T-helper 1 cell (primary cell): ENCODE data around the gene ALOXE3.
A peak's percentile ranks its signal among the peaks of the same experiment; 100 is the strongest.
"Not testable (repeated sequence)": the region's sequence is repeated elsewhere in the genome, so short reads cannot be mapped to it uniquely, and the experiment has no call there.

ENCODE experiments used
- DNase-seq, 5 donors: peaks; one replicate each; pipeline ENCODE4 v3.0.0-alpha.2; 2012 to 2020

Gene ALOXE3

DNA sequence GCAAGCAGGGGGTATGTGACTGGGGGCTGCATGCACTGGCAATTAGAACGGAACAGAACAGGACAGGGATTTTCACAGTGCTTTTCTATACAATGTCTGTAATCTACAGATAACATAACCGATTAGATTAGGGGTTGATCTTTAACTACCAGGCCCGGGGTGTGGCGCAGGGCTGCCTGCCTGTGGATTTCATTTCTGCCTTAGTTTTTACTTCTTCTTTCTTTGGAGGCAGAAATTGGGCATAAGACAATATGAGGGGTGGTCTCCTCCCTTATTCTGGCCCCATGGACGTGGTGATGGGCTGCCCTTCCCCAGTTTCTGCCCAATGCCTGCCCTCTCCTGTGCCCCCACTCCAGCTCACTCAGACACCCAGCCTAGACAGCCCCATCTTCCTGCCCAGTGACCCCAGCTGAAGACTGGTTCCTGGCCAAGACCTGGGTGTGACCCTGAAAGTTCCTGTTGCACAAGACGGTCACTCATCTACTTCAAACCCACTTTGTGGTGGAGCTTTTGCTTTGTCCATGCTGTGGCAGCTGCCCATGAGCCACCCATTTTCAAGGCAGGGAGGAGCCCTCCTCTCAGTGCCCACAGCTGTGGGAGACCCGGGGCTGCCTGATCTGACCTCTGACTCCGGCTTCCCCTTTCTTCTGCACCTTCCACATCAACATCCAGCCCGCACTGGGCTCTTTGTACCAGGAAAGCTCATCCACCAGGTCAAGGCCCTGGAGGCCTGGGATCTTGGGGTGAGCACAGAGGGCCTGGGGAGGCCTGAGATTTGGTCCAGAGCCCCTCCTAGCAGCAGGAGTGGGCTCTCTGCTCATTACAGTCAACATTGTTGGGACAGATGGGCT, 49.4 kb downstream of the ALOXE3 start:
- no peak for DNase-seq

DNA sequence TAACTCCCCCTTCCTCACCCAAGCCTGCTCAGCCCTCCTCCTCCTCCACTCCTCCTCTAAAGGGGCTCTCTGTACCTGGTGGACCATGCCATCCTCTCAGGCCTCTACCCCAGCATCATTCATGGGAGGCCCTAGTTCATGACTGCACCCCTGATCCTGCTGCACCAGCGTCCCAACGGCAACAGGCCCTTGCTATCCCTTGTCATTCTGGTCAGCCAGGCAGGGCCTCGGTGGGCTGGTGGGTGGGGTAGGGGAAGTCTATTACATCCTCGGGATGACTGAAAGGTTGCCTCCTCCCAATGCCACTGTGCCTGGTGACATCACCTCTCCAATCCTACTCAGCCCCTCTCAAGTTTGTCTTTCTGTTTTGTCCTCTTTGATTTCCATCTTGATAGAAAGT, 50.5 kb downstream of the ALOXE3 start:
- no peak for DNase-seq

DNA sequence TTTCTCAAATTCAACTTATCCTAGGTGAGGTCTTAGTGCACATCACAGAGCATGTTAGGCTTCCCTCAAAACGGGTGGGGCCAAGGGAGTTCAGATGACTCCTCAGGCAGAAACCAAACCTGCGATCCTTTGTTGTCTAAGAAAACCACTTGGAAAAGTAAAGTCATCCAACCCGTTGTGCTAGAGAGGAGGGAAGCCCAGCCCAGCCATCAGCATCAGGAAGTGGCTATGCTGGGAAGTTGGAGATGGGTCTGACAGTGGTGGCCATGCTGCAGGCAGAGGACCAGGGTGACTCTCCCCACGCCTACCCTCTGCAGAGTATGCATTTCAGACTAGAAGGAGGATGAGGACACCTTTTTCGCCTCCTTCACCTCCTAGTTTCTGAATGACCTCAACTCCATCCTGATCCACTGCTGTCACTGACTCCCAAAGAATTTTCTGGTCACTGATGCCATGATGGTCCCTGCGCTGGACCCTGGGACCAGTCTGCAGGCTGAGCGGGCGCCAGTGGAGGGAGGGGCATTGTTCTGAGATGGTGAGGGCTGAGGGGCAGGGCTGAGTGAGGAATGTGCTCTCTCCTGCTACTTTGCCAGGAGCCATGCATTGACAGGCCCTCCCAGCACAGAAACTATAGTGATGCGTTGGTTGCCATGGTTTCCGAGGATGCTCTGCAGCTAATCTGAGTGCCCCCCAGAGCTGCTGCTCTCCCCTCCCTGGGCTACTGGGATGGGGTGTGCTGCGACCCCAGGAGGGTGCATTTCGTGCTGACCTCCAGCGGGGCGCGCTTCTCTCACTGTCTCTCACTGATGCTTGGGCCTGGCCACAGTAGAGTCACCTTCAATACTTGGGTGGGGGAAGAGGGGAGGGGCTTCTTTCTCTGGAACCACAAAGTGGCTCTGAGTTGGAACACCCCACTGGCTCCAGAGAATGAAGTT, 51.2 kb downstream of the ALOXE3 start:
- no peak for DNase-seq

DNA sequence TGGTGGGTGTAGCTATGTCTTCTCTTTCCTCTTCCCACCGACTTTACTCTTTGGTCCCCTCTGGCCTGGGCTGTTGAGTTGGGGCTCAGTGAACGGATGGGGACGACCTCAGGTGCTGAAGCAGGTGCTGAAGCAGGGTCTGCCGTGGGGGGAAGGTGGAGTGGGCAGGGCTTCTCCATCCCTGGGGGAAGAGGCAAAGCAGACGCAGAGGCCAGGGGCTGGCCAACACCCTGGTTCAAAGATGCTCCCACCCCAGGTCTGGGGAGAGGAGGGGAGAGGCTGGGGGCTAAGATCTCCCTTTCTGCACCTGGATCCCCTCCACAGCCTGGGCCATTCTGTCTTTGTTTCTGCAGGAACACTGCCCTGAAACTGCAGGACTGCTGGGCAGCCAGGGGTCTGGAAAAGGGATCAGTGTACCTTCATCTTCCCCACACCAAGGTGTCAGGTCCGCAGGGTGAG, 53.7 kb downstream of the ALOXE3 start:
- DNase-seq: no peak

DNA sequence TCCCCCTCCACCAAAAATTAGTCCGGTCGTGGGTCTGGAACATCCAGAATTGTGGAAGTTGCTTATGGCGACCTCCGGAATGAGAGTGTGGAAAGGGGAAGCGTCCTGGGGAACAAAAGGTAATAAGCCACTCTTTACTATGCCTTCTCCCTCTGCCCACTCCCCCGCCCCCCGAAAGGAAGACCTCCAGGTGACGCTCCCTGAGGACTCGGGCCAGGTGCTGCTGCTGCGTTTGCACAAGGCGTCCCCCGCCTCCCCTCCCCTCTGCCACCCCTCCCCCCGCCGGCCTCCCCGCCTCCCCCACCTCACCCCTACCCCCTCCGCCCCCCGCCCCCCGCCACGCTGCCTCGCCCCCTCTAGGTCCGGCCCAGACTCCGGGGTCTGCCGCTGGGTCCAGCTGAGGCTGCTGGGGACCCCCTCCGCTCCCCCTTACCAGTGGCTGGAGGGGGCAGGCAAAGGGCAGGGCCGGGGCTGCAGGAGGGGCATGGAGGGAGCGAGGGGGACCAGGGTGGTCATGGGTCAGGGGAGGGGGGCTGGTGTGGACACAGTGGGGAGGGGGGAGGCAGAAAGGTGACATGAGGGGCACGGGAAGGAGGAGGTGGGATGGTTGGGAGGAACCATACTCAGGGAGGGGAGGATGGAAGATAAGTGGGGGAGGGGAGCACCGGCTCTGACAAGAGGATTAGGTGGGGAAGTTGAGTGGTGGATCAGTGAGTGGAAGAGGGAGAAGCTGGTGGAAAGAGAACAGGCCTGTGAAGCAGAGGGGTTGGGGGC, 54.4 kb downstream of the ALOXE3 start:
- no peak for DNase-seq

DNA sequence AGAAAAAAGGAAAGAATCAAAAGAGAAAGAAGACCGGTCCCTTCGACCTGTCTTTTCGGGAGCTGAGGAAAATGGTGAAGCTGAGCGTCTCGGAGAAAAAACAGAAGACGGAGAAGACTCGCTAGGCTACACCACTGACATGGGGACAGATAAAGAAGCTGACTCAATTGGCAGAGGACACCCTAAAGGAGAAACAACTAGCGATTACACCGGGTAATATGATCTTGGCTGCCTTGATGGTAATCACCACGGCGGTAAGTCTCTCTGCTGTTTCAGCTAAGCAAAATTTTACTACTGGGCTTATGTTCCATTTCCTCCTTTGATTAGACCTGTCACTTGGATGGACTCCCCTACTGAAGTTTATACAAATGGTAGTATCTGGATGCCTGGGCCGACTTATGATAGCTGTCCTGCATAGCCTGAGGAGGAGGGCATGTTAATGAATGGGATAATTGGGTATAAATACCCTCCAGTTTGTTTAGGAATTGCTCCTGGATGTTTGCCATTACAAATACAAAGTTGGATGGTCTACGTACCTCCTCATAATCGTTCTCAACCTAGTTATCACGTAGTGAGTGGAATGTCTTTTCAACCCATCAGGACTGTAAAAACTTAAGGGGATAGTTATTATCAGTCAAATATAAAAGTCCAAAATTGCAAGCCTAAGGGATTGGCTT, 55.4 kb downstream of the ALOXE3 start:
- DNase-seq: no peak

DNA sequence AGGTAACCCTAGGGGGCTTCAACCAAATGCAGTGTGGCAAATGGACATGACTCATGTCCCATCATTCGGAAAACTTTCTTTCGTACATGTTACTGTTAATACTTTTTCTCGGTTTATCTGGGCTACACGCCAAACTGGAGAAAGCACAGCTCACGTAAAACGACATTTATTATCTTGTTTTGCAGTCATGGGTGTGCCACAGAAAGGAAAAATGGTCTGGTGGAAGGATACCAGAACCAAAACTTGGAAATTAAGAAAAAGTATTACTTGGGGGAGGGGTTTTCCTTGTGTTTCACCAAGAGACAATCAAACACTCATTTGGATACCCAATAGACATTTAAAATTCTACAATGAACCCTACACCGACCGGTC, 55.9 kb downstream of the ALOXE3 start:
- DNase-seq: no peak

DNA sequence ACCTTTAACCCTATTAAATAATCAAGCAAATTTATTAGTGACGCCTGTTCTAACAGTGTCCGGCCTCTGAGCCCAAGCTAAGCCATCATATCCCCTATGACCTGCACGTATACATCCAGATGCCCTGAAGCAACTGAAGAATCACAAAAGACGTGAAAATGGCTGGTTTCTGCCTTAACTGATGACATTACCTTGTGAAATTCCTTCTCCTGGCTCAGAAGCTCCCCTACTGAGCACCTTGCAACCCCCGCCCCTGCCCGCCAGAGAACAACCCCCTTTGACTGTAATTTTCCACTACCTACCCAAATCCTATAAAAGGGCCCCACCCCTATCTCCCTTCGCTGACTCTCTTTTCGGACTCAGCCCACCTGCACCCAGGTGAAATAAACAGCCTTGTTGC, 56.5 kb downstream of the ALOXE3 start:
- not testable (repeated sequence) for DNase-seq

DNA sequence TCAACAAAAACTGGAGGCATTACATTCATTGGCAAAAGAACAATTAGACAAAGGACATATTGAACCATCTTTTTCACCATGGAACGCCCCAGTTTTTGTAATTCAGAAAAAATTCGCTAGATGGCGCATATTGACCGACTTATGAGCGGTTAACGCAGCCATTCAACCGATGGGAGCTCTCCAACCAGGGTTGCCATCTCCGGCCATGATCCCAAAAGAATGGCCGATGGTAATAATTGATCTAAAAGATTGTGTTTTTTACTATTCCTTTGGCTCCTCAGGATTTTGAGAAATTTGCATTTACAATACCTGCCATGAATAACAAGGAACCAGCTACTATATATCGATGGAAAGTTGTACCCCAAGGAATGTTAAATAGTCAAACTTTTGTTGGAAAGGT, 58.0 kb downstream of the ALOXE3 start:
- peak in 4 of 5 donors; percentile 29 to 60 (median 50) for DNase-seq

DNA sequence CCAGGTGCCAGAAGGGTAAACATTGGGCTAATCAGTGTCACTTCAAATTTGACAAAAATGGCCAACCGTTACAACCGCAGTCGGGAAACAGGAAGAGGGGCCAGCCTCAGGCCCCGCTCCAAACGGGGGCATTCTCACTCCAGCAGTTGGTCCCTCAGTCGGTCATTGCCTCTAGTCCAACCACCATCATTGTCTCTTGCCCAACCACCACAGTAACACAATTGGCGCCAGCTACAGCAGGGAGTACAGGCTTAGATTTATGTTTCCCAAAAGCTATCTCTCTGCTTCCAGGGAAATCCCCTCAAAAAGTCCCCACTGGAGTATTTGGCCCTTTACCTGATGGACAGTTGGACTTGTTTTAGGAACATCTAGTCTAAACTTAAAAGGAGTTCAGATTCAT, 59.2 kb downstream of the ALOXE3 start:
- no peak for DNase-seq

DNA sequence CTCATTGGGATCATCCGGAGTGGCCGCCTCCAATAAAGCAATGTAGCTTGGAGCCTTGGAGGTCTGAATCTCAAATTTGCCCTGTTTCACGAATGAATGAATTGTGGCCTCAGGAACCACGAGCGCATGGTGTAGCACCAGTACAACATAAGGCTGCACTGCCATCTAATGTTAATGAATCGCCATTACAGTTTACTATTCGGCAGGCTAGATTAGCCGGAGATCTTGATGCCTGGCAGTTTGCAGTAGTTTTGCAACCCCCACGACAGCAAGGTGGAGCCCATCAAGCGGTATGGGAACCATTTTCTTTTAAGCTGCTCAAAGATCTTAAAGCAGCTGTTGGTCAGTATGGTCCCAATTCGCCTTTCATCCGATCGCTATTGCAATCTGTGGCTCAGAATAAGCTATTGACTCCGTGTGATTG, 60.6 kb downstream of the ALOXE3 start:
- DNase-seq: peak in 4 of 5 donors; percentile 15 to 66 (median 42)

DNA sequence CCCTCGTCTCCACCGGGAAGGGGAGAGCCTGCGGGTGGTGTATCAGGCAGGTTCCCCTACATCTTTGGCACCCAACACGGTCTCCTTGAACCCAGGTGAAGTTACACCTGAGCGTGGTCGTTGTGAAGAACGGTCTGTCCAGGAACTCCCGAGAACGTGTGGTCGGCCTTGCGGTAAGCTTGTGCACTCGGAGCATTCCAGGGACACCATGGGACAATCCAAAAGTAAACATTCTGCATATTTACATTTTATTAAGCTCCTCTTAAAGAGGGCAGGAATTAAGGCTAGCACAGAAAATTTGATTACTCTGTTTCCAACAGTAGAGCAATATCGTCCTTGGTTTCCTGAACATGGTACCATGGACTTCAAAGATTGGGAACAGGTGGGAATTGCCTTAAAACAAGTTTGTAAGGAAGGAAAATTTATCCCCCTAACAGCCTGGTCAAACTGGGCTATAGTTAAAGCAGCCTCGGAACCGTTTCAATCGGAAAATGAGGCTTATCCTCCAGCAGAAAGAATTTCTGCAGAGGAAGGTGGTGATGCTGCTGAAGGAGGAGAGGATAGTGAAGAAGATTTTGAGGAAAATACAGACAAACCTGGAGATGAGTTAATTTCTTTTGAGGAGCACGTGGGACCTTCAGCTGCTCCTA, 61.2 kb downstream of the ALOXE3 start:
- no peak for DNase-seq

DNA sequence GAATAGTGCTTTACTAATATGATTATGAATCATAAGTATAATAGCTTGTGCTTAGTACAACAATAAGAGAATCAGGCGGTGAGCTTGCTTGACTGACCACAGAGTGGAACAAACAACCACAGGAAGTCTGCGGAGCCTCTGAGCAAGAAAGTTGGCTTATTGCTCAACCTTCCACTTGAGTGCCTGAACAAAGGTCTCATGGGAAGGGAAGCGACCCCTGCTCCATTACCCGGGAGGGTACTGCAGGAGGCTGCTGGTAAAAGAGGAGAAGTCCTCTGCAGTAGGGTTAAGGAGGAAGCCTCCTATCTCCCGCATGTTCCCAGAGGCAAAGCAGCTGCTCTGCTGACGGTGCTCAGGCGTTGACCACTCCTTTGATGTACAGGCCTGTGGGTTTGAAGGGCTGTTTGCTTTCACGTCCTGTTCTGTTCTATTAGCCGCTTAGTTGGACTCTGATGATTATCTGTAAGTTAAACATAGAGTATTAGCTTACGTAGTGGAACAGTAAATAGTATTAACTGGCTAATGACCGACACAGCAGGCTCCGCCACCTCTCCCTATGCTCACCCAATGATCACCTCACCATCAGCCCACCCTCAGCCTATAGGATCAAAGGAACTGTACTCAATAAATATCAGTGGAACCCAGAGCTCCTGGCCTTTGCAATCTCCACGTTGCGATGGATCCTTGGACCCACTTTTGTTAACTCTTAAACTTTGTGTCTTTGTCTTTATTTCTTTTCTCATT, 61.9 kb downstream of the ALOXE3 start:
- DNase-seq: peak in 1 of 5 donors; percentile 71

DNA sequence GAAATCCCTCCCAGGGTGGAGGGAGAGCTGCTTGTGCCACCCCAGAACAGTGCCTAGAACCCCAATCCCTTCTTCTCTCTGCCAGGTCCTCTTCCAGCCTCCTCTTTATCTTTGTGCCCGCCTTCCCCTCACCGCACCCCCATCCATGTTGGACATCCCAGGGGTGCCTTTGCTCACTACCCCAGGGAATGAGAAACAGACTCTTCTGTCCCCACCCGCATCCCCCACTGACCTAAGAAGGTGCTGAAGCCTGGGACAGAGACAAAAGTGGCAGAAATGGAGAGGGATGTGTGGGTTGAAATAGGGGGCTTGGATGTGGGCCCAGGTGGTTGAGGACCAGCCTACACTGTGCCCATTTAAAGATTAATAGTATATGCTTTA, 62.5 kb downstream of the ALOXE3 start:
- DNase-seq: no peak

DNA sequence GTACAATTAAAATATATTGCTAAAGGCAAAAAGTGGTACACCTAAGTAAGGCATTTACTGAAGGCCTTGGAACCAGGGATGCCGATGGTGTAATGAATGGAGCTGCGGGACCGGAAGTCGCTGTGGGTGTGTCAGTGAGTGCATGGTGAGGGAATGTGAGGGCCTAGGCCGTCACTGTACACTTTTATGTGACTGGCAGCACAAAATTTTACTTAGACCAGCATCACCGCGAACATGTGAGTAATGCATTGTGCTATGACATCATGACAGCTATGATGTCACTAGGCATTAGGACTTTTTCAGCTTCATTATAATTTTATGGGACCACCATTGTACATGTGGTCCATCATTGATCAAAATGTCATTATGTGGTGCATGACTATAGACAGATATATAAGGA, 64.7 kb downstream of the ALOXE3 start:
- DNase-seq: no peak

DNA sequence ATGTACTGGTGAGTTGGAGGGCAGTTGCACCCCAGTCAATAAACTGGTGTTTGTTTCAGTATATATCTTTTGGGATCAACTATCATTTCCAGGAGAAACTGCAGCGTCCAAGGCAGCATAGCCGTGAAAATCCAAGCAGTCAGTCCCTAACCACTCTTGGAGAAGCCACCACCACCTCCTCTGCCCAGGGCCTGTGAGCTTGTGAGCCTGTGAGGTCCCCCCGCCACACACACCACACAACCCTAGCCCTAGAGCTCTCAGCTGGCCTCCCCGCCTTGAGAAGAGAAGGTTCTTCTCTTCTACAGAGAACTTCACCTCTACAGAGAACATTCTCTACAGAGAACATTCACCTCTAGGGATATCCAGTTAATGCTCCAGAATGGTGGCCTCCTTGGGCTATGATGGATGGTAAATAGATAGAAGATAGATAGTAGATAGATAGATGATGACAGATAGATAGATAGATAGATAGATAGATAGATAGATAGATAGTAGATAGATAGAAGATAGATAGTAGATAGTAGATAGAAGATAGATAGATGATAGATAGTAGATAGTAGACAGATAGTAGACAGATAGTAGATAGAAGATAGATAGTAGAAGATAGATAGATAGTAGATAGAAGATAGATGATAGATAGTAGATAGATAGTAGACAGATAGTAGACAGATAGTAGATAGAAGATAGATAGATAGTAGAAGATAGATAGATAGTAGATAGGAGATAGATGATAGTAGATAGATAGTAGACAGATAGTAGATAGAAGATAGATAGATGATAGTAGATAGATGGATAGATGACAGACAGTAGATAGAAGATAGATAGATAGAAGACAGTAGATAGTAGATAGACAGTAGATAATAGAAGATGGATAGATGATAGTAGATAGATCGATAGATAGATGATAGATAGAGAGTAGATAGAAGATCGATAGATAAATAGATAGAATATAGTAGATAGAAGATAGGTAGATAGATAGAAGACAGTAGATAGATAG, 65.8 kb downstream of the ALOXE3 start:
- no peak for DNase-seq

DNA sequence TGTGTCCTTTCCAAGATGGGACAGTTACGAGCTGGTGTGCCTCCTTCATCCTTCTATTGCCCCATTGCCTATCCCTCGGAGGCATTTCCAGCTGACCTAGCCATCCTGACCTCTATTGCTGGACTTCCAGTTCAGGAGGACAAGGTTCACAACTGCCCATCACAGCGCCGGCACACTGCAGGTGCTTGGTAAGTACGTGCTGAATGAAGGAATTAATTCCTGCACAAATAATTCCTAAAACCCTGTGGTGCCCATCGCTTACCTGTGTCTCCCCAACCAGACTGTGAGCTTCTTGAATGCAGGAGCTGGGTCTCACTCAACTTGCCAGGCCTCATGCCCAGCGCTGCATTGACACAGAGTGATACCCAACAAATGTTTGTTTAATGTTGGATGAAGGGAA, 66.5 kb downstream of the ALOXE3 start:
- DNase-seq: no peak

DNA sequence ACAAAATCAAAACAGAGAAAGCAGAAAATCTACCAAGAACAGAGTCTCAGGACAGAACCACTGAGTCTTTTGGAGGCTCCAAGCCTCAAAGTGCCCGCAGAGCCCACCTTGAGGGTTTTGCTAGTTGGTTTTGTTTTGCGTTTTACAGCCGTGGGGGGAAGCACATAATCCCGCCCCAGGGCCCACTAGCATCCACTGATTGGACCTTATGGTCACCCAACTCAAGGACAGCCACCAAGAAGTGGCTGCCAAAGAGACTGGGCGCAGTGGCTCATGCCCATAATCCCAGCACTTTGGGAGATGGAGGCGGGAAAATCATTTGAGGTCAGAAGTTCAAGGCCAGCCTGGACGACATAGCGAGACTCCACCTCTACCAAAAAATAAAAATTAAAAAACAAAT, 69.6 kb downstream of the ALOXE3 start:
- no peak for DNase-seq

DNA sequence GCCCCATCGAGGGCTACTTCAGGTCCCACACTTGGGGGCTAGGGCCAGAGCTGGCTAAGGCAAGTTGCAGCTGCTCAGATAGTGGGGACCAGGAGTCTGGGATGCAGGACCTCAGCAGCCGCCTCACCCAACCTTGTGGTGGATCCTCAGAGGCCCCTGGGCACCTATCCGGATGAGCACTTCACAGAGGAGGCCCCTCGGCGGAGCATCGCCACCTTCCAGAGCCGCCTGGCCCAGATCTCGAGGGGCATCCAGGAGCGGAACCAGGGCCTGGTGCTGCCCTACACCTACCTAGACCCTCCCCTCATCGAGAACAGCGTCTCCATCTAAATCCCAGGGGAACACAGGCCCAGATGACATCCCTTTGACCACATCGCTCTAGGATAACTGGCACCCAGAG, 70.1 kb downstream of the ALOXE3 start:
- no peak for DNase-seq

DNA sequence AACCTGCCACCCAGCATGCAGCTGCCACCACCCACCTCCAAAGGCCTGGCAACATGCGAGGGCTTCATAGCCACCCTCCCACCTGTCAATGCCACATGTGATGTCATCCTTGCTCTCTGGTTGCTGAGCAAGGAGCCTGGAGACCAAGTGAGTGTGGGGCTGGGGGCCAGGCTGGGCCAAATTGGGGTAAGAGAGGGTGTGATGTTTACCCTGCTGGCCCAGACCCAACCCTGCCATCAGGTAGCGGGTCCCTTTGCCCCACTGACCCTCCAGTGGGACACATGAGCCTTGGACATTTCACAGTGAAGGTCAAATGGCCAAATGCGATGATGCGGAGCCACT, 70.6 kb downstream of the ALOXE3 start:
- no peak for DNase-seq
